Activated naive CD4-positive, alpha-beta T cell treated with Interleukin-2 at 50 U/mL for 16 hours (primary cell): Measurements from ENCODE around the gene GIT2.
A peak's percentile ranks its signal among the peaks of the same experiment; 100 is the strongest.

ENCODE experiments used
- DNase-seq: peaks from one replicate; pipeline ENCODE4 v3.0.0-alpha.2; 2020

Gene GIT2

DNA sequence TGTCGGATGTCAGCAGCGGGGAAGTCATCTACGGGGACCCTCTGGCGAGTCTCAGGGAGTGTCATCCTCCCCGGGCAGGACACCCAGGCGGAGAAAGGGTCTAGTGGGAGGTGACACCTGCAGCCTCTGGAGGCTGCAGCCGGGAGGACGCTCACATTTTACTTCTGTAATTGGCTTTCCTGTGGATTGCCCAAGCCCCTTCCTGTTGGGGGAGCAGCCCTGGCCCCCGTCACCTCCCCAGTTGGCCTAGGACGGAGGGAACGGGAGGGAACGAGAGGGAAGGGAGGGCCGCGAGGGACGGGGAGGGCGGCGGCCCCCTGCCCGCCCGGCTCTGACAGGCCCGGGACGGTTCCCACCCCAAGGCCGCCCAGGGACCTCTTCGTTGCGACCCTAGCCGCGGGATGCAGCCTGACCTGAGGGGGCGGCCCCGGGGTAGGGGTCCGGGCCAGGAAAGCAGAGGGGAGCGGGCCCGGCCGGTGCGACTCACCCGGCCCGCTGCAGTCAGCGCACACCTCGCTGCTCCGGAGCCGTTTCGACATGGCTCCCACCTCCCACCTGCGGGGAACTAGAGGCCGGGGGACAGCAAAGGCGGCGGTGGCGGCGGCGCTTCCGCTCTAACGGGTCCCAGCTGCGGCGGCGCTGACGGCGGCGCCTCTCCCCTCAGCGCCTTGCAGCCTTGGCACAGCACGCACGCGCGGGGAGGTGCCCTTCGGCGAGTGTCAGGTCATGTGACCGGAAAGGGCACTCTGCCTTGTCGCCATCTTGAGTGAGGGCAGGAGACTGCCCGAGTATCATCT lies at the start of gene GIT2:
GIT2 (minus strand) TSS at position 683 of the 797 bp plus-strand sequence; CDS start at position 539, 144 bp downstream.
- DNase-seq: peak; percentile 95

GRCh38 chr12:110042264-110042663 lies 46.1 kb upstream of the GIT2 start:
- no peak for DNase-seq

DNA sequence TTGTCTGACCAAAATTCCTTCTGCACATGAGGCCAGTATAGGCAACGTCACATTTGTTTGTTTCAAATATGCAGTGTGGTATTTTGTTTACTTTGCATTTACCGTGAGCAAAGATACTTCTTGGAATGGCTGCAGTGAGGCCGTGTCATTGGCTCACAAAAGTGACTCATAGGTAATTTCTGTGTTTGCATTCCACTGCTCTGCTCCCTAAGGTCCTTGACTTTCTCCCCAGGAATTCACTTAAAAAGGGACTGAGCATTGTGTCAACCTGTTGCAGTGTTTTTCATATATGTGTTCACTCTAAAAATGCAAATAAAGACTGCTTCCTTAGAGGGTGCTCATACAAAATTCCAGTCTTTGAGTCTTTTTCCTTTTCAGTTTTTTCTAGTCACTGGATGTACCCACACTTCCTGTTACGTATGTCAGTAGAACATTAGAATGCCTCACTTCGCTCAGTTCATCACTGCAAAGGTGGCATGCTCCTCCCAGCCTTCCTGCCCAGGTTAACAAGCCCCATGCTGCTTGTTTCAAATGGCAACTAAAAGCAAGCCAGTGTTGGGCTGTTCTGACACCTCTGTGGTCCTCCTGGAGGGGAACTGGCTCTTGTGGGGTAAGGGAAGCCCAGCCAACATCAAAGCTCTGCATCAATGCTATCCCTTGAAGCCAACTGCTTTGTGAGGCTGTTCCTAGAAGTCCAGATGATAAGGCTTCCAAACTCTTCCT lies 43.1 kb upstream of the GIT2 start:
- DNase-seq: peak; percentile 16

DNA sequence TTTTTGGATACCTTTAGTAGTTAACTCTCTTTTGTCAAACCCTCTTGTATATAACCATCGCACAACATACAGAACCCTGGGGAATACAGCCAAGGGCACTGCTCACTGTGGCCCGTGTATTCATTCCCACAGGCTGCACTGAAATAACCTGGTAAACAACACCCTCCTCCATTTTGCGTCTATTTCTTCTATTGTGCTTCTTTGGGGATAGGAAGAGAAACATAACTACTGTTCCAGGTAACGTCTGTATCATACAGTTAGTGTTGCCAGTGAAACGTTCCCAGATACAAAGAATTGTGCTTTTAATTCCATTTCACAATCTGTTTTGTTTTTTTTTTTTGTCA lies 42.5 kb upstream of the GIT2 start:
- DNase-seq: no peak

DNA sequence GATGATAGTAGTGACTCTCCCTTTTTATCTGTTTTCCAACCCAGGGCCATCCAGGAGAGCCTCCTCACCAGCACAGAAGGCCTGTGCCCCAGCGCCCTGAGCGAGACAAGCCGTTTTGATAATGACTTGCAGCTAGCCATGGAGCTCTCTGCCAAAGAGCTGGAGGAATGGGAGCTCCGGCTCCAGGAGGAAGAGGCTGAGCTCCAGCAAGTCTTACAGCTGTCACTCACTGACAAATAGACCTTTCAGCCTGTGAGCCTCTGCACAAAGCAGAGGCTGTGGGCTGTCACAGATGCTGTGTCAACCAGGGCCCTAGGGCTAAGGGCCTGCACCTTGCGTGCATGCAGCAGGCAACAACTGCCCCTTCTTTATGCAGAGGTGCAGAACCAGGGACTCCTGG lies 41.1 kb upstream of the GIT2 start:
- no peak for DNase-seq

- DNase-seq: no peak
Measured at GRCh38 chr12:110035534-110036104, 39.5 kb upstream of the GIT2 start.

DNA sequence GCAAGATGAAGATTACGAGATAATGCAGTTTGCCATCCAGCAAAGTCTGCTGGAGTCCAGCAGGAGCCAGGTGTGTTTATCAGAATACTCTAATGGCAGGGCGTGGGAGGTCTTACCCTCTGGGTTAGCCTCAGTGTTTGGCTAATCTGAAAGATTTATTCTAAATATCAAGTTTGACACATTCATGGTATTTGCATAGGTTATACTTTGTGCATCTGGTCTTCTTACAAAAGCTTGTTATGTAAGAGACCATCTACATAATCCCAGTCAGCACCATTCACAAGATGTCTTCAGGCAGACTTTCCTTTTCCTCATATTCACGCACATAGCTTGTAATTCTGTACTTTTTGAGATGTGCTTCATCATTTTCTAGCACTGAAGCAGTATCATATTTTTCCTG lies 37.7 kb upstream of the GIT2 start:
- DNase-seq: no peak

DNA sequence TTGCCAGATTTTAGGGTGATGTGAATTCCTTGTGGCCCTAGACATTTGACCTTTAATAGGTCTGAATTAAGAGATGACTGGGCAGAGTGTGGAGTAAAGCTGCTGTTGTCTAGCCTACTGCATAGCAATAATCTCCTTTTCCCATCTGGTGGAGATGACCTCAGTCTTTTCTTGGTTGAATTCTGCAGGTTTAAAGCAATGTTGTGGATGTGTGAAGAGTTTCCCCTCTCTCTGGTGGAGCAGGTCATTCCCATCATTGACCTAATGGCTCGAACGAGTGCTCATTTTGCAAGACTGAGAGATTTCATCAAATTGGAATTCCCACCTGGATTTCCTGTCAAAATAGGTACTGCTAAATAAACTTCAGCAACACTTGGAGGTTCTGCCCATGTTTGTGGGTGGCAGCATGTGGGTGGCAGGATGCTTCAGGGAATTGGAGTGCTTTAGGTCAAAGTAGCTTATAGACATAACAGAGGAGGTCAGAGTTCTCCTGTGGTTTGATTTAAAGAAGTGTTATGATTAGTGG lies 33.2 kb upstream of the GIT2 start:
- no peak for DNase-seq

DNA sequence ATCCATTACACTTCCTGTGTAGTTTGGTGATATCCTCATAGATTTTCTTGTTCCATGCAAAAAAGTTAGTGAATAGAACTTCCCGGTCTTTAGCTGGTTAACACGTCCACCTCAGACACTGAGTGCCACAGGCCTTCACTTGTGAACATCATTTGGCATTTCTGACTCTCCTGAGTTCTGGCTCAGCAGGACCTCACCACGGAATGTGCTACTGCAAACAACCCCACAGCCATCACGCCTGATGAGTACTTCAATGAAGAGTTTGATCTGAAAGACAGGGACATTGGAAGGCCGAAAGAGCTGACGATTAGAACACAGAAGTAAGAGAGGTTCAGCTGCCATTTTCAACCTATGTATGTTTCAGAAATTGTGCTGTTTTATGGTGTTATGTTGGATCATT lies 32.2 kb upstream of the GIT2 start:
- DNase-seq: no peak

DNA sequence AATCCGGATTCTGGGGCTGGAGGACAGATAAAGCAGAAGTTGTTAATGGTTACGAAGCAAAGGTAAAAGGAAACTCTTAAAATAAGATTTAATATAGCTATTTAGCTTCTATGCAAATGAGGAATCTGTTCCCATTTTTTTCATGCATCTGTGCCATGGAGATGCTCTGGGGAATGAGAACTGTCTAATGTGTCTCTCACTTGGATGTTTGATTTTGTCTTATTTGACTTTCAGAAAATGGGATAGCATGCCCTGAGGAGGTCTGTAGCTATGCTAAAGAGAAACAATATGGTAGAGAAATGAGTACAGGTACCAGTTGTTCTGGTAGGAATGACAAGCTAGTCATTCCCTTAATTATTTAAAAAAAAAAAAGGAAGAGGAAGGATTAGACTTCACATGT lies 27.9 kb upstream of the GIT2 start:
- no peak for DNase-seq

GRCh38 chr12:110023059-110023980 lies 27.2 kb upstream of the GIT2 start:
- DNase-seq: no peak

DNA sequence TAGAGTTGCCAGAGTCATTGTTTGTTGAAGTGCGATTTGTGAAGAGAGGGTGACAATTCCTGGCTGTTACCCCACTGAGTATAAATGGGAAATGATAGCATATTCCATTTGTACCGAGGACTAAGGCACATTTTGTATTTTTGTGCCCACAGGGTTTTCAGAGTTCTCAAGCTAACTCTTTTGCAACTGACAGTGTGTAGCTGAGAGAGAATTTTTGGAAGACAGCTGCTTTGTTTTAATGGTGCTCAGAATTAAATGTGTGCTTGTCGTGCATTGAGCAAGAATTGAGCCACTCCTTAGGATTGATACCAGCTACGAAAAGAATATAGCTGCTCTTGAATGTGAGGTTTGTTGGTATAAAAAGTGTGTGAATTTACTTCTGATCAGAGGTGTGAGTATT lies 24.8 kb upstream of the GIT2 start:
- no peak for DNase-seq

DNA sequence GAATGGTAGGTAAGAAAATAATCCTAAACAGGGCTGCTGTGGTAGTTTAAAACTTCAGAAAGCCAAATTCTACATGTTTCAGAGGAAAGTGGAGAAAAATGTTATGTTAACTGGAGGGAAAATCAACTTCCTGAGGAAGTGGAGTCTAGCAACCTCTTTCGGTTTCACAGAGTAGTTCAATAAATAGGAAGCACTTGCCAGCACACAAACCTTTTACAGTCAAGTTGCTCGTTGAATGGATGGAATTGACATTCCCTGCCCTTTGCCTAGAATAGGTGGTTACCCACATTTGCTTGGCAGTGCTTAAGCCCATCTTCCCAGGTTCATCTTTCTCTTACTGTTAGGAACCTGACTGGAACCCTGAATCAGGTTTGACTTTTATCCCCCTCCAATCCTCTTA lies 19.0 kb upstream of the GIT2 start:
- DNase-seq: no peak

DNA sequence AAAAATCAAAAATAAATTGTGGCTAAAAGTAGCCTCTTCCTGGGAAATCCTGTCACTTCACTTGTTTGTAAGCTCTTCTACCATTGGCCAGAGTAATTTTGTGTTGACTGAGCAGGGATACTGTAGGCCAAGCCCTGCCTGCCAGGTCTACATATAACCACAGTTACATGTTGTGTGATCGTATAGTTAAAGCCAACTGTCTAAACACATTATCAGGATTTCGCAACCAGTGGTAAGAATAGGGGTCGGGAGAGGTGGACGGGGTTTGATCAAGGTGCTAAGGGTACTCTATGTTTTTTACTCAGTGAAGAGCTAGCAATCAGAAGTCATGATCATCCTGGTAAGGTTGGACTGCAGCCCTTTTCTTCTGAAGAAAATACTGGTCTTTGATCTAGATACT lies 16.5 kb upstream of the GIT2 start:
- DNase-seq: no peak

DNA sequence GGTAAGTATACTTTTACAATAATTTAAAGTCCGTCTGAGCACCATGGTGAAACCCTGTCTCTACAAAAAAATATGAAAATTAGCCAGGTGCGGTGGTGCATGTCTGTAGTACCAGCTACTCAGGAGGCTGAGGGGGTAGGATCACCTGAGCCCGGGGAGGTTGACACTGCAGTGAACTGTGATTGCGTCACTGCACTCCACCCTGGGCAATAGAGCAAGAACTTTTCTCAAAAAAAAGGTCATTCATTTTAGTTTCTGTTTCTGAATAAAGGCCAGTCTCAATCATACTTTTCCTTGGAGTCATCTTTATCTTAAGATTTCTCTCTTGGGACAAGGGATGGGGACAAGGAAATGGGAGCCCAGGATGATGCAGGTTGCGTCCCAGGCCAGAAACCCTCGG lies 16.0 kb upstream of the GIT2 start:
- peak; percentile 32 for DNase-seq

DNA sequence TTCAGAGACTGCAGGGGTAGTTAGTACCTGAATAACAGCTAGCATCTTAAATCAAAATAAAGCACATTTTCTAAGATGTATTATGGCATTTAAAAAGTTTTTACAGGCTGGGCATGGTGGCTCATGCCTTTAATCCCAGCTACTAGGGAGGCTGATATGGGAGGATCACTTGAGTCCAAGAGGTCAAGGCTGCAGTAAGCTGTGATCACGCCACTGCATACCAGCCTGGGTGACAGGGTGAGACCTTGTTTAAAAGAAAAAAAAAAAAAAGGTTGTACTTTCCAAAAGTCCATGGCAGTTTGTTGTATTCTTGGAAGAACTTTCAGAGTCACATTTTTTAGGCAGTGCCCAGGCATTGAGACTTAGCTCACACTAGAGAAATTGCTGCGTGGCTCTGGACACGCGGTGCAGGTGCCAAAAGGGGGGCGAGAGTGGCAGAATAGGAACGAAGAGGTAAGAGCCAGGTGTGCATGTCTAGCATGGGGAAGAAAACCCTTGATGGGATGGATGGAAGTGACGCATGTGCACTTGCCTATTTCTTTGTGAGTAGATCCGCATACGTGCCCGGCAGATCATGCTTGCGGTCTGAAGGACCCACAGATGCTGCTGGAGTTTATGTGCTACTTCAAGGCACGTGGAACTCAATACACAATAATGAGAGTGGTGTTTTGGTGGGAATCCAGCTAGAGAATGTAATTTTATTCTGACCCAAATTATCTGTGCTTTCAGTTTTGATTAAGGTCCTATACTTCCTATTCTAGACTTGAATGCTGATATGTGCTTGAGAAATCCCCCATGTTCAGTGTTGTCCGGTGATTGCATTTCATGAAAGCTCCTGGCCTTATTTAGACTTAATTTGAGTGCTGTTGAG lies 14.9 kb upstream of the GIT2 start:
- DNase-seq: peak; percentile 25

GRCh38 chr12:110008681-110009398 lies 12.7 kb upstream of the GIT2 start:
- DNase-seq: peak; percentile 34

DNA sequence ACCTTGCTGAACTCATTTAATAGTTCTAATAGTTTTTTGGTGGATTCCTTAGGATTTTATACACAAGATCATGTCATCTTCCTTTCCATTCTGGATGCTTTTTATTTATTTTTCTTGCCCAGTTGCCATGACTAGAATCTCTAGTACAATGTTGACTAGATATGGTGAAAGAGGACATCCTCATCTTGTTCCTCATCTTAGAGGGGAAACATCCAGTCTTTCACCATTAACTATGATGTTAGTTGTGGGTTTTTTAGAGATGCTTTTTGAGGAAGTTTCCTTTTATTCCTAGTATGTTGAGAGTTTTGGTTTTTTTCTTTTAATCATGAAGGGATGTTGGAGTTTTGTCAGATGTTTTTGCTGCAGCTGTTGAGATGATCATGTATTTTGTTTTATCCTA lies 11.7 kb upstream of the GIT2 start:
- no peak for DNase-seq

DNA sequence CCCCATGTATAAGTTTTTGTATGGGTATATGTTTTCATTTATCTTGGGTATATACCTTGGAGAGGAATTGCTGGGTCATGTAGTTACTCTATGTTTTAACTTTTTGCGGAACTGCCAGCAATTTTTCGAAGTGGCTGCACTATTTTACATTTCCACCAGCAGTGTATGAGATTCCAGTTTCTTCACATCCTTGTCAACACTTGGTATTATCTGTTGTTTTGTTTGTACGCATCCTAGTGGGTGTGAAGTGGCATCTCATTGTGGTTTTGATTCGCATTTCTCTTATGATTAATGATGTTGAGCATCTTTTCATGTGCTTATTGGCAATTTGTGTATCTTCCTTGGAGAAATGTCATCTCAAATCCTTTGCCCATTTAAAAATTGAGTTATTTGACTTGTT lies 9.9 kb upstream of the GIT2 start:
- no peak for DNase-seq

DNA sequence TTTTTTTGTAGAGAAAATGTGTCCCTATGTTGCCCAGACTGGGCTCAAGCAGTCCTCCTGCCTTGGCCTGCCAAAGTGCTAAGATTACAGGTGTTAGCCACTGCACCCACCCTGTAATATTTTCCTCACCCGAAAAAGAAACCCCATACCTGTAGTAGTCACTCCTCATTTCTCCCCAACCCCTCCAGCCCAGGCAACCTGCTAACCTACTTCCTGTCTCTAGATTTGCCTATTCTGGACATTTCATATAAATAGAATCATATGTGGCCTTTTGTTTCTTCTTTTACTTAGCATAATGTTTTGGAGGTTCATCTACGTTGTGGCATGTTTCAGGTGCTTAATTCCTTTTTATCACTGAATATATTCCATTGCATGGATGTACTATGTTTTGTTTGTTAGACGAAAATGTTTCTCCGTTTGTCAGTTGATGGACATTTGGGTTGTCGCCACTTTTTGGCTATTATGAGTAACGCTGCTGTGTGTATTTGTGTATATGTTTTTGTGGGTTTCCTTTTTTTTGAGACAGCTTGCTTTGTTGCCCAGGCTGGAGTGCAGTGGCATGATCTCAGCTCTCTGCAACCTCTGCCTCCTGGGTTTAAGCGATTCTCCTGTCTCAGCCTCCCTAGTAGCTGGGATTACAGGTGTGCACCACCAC lies 9.3 kb upstream of the GIT2 start:
- DNase-seq: peak; percentile 24

DNA sequence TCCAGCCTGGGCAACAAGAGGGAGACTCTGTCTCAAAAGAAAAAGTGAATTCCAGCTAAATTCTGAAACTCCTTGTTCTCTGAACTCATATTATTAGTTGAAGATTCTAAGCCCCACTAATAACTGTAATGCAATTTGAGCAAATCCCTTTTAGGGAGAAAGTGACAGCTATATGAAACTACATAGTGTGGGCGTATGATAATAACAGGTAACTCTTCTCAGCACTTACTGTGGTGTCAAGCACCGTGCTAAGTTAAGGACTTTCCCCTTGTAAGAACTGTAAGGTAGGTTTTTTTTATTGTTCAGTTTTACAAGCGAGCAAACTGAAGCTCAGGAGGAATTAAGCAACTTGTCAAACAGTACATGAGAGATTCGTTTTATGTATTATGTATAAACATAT lies 8.4 kb upstream of the GIT2 start:
- no peak for DNase-seq
